Lung (tissue), 12 donors: ENCODE measurements around the gene VMAC. TPM values are rescaled to one million over a fixed set of nuclear protein-coding genes. Genes with fewer than 3 reads are reported as not detected.

ENCODE experiments used
- ATAC-seq: fragments of 200-7000 bp; cut with Tn5 transposase; one replicate; pipeline ENCODE4 v1.9.1; 2020; ENCODE audit warnings: moderate number of reproducible peaks; ENCODE audit not compliant: insufficient read depth, low FRiP score
- DNase-seq, 3 donors: peaks; one replicate each; pipeline ENCODE4 v3.0.0-alpha.2; 2013 to 2017
- H3K27ac ChIP-seq, 2 donors: one replicate each; pipeline ENCODE4 v1.5.1; 2013; ENCODE audit warnings: mild to moderate bottlenecking in 2 of 2, moderate library complexity in 2 of 2, control low read depth in 1 of 2, inconsistent platforms in 1 of 2, low read depth in 1 of 2, low read length in 1 of 2
- H3K27me3 ChIP-seq, 3 donors: one replicate each; pipeline ENCODE4 v1.5.1; 2013; ENCODE audit warnings: low read length in 2 of 3; ENCODE audit not compliant: control insufficient read depth in 3 of 3, insufficient read depth in 3 of 3
- H3K36me3 ChIP-seq, 4 donors: one replicate each; pipeline ENCODE4 v1.5.1; 2013; ENCODE audit warnings: low read length in 4 of 4, mild to moderate bottlenecking in 1 of 4, moderate library complexity in 1 of 4; ENCODE audit not compliant: control insufficient read depth in 4 of 4, insufficient read depth in 4 of 4
- H3K4me1 ChIP-seq, 5 donors: one replicate each; pipeline ENCODE4 v1.5.1; 2013; ENCODE audit warnings: low read length in 5 of 5, mild to moderate bottlenecking in 2 of 5, moderate library complexity in 1 of 5; ENCODE audit not compliant: control insufficient read depth in 5 of 5, insufficient read depth in 5 of 5
- H3K4me3 ChIP-seq: one replicate; pipeline ENCODE4 v1.5.1; 2013; ENCODE audit warnings: mild to moderate bottlenecking, control low read depth, moderate library complexity
- H3K9ac ChIP-seq, 2 donors: one replicate each; pipeline ENCODE4 v1.5.1; 2013; ENCODE audit warnings: low read length in 2 of 2, control low read depth in 1 of 2; ENCODE audit not compliant: insufficient read depth in 1 of 2
- H3K9me3 ChIP-seq, 4 donors: one replicate each; pipeline ENCODE4 v1.5.1; 2013; ENCODE audit warnings: low read length in 3 of 4, mild to moderate bottlenecking in 1 of 4, moderate library complexity in 1 of 4; ENCODE audit not compliant: control insufficient read depth in 4 of 4, insufficient read depth in 3 of 4
- CTCF ChIP-seq: IDR thresholded peaks from 2 replicates; pipeline ENCODE4 v1.5.1; 2012; ENCODE audit warnings: mild to moderate bottlenecking; ENCODE audit errors: control extremely low read depth, extremely low read depth
- WGBS, 2 donors: extraction: QIAGEN DNeasy Blood & Tissue Kit; methylation state at CpG; one replicate each; pipeline ENCODE4 v1.1.7; 2013; 5-methylcytosine and 5-hydroxymethylcytosine counted together
- polyA plus RNA-seq, 2 donors: library from polyadenylated mRNA; stranded (reverse); fragments of 200-250 nt; gene quantifications; one replicate each; pipeline ENCODE4 v1.2.1, GENCODE V29; 2013
- total RNA-seq, 2 donors: library from RNA; depleted of rRNA in 1 of 2; stranded (reverse); fragments of >200 nt in 1 of 2; gene quantifications; one replicate each; pipeline ENCODE4 v1.2.1, GENCODE V29; 2014 to 2021
- donor health status: control.
- donor health status: control.
- donor health status: Bipolar disorder and iron deficiency.
- donor health status: healthy.
- donor health status: DM: yes; HTN: yes; CAD: no.

The VMAC gene
- total and polyA plus RNA-seq, 4 donors, result 3.3 to 7.2 (median 5.7) TPM

DNA sequence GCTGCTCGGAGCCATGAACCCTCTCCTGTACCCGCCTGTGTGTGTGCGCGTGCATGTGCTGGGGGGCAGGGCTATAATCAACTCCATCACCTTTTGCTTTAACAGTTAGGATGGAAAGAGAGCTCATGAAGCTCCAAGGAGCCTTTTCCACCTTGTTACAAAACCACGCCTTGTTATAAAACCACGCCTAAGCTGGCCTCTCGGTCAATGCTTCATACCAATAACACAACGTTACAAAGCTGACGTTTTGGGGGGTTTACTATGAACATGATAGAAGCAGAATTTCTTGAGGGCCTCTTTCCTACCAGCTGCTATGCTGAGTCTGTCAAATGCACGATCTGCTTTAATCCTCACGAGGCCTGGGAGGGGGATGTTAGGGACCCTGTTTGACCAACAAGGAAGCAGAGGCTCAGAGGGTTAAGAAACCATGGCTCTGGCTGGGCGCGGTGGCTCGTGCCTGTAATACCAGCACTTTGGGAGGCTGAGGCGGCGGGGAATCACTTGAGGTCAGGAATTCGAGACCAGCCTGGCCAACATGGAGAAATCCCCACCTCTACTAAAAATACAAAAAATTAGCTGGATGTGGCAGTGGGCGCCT, 21.3 kb downstream of the VMAC start:
- WGBS, 2 donors, result 95 to 97% methylated on average over 18 of the region's 18 CpGs
- Histone ChIP-seq H3K27ac (no peak overlapping the region), H3K9me3 (no peaks in the 10 kb centered on the region), H3K9ac (no peak overlapping the region), H3K4me3 (no peak overlapping the region), H3K4me1 (no peaks in the 10 kb centered on the region), H3K36me3 (peaks cover 18 to 85% (median 61%) of the 10 kb centered on the region in 4 donors), H3K27me3 (no peaks in the 10 kb centered on the region)
- no peak for TF ChIP-seq CTCF
- ATAC-seq (no peak), DNase-seq (no peak)

DNA sequence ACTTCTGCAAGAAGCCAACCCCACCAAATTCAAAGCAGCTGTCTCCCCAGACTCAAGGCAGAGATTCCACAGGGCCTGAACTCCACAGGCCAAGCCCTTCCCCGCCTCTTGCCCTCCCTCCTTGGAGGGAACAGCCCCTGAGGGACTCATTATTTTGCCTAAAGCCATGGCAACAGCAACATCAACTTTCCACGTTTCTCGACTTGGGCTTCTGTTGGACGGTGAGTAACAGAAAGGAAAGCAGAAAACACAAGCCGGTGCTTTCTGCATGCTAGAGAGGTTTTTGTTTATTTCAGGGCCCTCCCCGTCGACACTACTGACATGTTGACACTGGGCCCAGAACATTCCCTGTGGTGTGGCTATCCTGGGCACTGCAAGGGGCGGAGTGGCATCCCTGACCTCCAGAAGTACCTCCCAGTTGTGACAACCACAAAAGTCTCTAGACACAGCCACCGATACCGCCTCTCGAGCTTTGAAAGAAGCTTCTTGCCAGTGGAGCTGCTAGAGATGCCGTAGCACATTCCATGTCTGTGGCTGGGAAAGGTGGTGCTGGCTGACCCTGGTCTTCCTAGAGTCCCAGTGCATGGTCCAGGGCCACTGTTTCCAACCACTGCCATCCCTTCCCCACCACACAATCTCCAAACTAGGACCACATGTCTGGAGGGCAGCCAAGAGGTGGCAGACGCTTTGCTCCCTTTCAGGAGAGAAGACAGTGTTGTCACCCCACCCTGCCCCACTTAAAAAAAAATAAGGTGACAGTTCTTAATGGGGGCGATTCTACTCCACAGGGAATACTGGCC, 22.2 kb downstream of the VMAC start:
- TF ChIP-seq CTCF, result no peak
- peak overlapping the region; percentile 46 to 63 for H3K27ac ChIP-seq
- no peaks in the 10 kb centered on the region for H3K27me3 ChIP-seq
- no peak overlapping the region for H3K4me3 ChIP-seq
- DNase-seq (peak in 1 of 3 donors; percentile 44), ATAC-seq (no peak)
- H3K9me3 ChIP-seq, result no peaks in the 10 kb centered on the region
- peaks cover 18 to 80% (median 61%) of the 10 kb centered on the region in 4 donors for H3K36me3 ChIP-seq
- no peaks in the 10 kb centered on the region for H3K4me1 ChIP-seq
- 82 to 88% methylated on average over 14 of the region's 14 CpGs for WGBS, 2 donors
- no peak overlapping the region for H3K9ac ChIP-seq

DNA sequence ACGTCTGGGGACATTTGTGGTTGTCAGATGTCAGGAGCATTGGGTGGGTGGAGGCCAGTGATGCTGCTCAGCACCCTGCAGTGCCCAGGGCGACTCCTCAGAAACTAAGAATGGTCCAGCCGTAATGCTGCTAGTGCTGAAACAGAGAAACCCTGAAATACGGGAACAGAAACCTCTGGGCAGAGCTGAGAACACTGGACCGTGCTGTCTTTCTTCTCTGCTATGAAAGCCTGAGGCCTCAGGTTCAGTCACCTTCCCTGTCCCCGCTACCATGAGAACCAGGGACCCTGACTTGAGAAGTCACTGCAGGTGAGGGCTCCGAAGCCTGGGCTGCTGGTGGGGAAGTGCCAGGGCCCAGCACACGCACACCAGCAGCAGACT, 22.8 kb downstream of the VMAC start:
- 91 to 93% methylated on average over 8 of the region's 8 CpGs for WGBS, 2 donors

More for the DNA sequence above, 22.8 kb downstream of the VMAC start:
- Histone ChIP-seq H3K9me3 (no peaks in the 10 kb centered on the region), H3K4me1 (peaks cover 0 to 5% (median 4%) of the 10 kb centered on the region in 5 donors), H3K27me3 (no peaks in the 10 kb centered on the region), H3K36me3 (peaks cover 18 to 81% (median 56%) of the 10 kb centered on the region in 4 donors), H3K27ac (peak overlapping the region; percentile 46 to 63), H3K4me3 (no peak overlapping the region), H3K9ac (no peak overlapping the region)
- TF ChIP-seq CTCF, result no peak
- ATAC-seq (no peak), DNase-seq (no peak)
